Uterus (tissue), 2 donors: ENCODE results near the gene COPZ2.

ENCODE experiments used
- POLR2A ChIP-seq, 2 donors: fragments of 450-650 bp; IDR thresholded peaks; one replicate each; pipeline ENCODE4 v1.6.1; 2016; ENCODE audit warnings: antibody characterized with exemption in 2 of 2, mild to moderate bottlenecking in 1 of 2, moderate library complexity in 1 of 2
- TF ChIP-seq, protein P1 (sequence below), 4 experiments: fragments of 200-600 bp in 2 of 4; fragments of 450-650 bp in 2 of 4; sonication (generic) in 2 of 4; IDR thresholded peaks; one replicate each; pipeline ENCODE4 v1.5.1; 2016 to 2019; ENCODE audit warnings: antibody characterized with exemption in 4 of 4, mild to moderate bottlenecking in 2 of 4, moderate library complexity in 1 of 4

- TF ChIP-seq, protein P1, sequence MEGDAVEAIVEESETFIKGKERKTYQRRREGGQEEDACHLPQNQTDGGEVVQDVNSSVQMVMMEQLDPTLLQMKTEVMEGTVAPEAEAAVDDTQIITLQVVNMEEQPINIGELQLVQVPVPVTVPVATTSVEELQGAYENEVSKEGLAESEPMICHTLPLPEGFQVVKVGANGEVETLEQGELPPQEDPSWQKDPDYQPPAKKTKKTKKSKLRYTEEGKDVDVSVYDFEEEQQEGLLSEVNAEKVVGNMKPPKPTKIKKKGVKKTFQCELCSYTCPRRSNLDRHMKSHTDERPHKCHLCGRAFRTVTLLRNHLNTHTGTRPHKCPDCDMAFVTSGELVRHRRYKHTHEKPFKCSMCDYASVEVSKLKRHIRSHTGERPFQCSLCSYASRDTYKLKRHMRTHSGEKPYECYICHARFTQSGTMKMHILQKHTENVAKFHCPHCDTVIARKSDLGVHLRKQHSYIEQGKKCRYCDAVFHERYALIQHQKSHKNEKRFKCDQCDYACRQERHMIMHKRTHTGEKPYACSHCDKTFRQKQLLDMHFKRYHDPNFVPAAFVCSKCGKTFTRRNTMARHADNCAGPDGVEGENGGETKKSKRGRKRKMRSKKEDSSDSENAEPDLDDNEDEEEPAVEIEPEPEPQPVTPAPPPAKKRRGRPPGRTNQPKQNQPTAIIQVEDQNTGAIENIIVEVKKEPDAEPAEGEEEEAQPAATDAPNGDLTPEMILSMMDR (IDR thresholded peaks at IDR 0.05), result no peak
- no peak for TF ChIP-seq POLR2A (IDR thresholded peaks at IDR 0.05)
Observed at GRCh38 chr17:48031966-48032365, 5.6 kb downstream of the COPZ2 start.
